CD4-positive, alpha-beta T cell treated with Interleukin-15 for 4 hours (primary cell): ENCODE data around the gene ABI2.
"Not testable (repeated sequence)": the region's sequence is repeated elsewhere in the genome, so short reads cannot be mapped to it uniquely, and the experiment has no call there.

Experiments
- DNase-seq: peaks from one replicate; pipeline ENCODE4 v3.0.0-alpha.2; 2020; ENCODE audit warnings: low spot score

ABI2 gene

GRCh38 chr2:203327901-203328759 is at the start of gene ABI2:
Gene ABI2, plus strand, starts transcription at chr2:203328394. Its CDS starts 121 bp downstream, at chr2:203328515.
- peak; percentile 53 for DNase-seq

- no peak for DNase-seq
These were observed 48.9 kb upstream of the ABI2 start for GRCh38 chr2:203279288-203279687.

GRCh38 chr2:203280428-203281064 is 47.6 kb upstream of the ABI2 start:
- no peak for DNase-seq

GRCh38 chr2:203282101-203282500 is 46.1 kb upstream of the ABI2 start:
- no peak for DNase-seq

- no peak for DNase-seq
These were observed 41.7 kb upstream of the ABI2 start for GRCh38 chr2:203286532-203286931.

- no peak for DNase-seq
These were observed 26.5 kb upstream of the ABI2 start for GRCh38 chr2:203301667-203302066.

- not testable (repeated sequence) for DNase-seq
These were observed 25.6 kb upstream of the ABI2 start for GRCh38 chr2:203302586-203302985.

- DNase-seq: no peak
These were observed 17.3 kb upstream of the ABI2 start for GRCh38 chr2:203310688-203311436.

- no peak for DNase-seq
These were observed 1.8 kb upstream of the ABI2 start for GRCh38 chr2:203326356-203326755.

GRCh38 chr2:203327582-203327900 is 653 bp upstream of the ABI2 start:
- DNase-seq: no peak

GRCh38 chr2:203328760-203329540 is 756 bp downstream of the ABI2 start:
- peak; percentile 18 for DNase-seq

- DNase-seq: no peak
These were observed 2.2 kb downstream of the ABI2 start for GRCh38 chr2:203330434-203330833.

GRCh38 chr2:203338322-203338721 is 10.1 kb downstream of the ABI2 start:
- no peak for DNase-seq

- no peak for DNase-seq
These were observed 12.7 kb downstream of the ABI2 start for GRCh38 chr2:203340791-203341487.

GRCh38 chr2:203341741-203342310 is 13.6 kb downstream of the ABI2 start:
- DNase-seq: no peak

- DNase-seq: not testable (repeated sequence)
These were observed 14.2 kb downstream of the ABI2 start for GRCh38 chr2:203342374-203342773.

GRCh38 chr2:203344667-203345066 is 16.5 kb downstream of the ABI2 start:
- DNase-seq: no peak

- DNase-seq: no peak
These were observed 18.4 kb downstream of the ABI2 start for GRCh38 chr2:203346612-203347011.

- DNase-seq: no peak
These were observed 19.2 kb downstream of the ABI2 start for GRCh38 chr2:203347375-203347774.

- DNase-seq: no peak
These were observed 24.5 kb downstream of the ABI2 start for GRCh38 chr2:203352604-203353255.

- no peak for DNase-seq
These were observed 26.8 kb downstream of the ABI2 start for GRCh38 chr2:203354966-203355365.
